Thyroid gland (tissue), 4 donors: ENCODE measurements around the gene CBLIF. TPM values are rescaled to one million over a fixed set of nuclear protein-coding genes. Genes with fewer than 3 reads are reported as not detected.

Experiments used
- DNase-seq, 2 donors: peaks; one replicate each; pipeline ENCODE4 v3.0.0-alpha.2; 2019
- H3K27ac ChIP-seq, 3 donors: fragments of 200-600 bp; sonication (generic); 1 replicate in 2 of 3; 2 replicates in 1 of 3; pipeline ENCODE4 v1.5.1; 2016 to 2019; ENCODE audit warnings: mild to moderate bottlenecking in 1 of 3, moderate library complexity in 1 of 3
- H3K27me3 ChIP-seq: fragments of 200-600 bp; sonication (generic); one replicate; pipeline ENCODE4 v1.5.1; 2019
- H3K36me3 ChIP-seq, 2 donors: fragments of 200-600 bp; sonication (generic); one replicate each; pipeline ENCODE4 v1.5.1; 2016 to 2019
- H3K4me1 ChIP-seq, 2 donors: fragments of 200-600 bp; sonication (generic); one replicate each; pipeline ENCODE4 v1.5.1; 2017 to 2019
- H3K4me3 ChIP-seq, 3 donors: fragments of 200-600 bp; sonication (generic); replicated peaks in 1 of 3; 1 replicate in 2 of 3; 2 replicates in 1 of 3; pipeline ENCODE4 v1.5.1; 2016; ENCODE audit warnings: mild to moderate bottlenecking in 1 of 3
- H3K9me3 ChIP-seq: fragments of 200-600 bp; sonication (generic); one replicate; pipeline ENCODE4 v1.5.1; 2017
- CTCF ChIP-seq, 6 experiments: fragments of 200-600 bp in 3 of 6; fragments of 450-650 bp in 3 of 6; sonication (generic) in 3 of 6; IDR thresholded peaks; one replicate each; pipeline ENCODE4 v1.5.1; 2016 to 2019; ENCODE audit warnings: antibody characterized with exemption in 6 of 6, mild to moderate bottlenecking in 2 of 6, inconsistent platforms in 1 of 6, moderate library complexity in 1 of 6
- POLR2A ChIP-seq, 2 donors: fragments of 450-650 bp; IDR thresholded peaks; one replicate each; pipeline ENCODE4 v1.6.1; 2017; ENCODE audit warnings: antibody characterized with exemption in 2 of 2, mild to moderate bottlenecking in 2 of 2, moderate library complexity in 1 of 2
- WGBS, 2 donors: methylation state at CpG; one replicate each; pipeline ENCODE4 v1.1.5; 2017; 5-methylcytosine and 5-hydroxymethylcytosine counted together
- intact Hi-C: fragments of 100-400 bp; cut with DNase I; formaldehyde crosslinking; loops from one replicate; pipeline ENCODE4 v1.15.1; 2023
- total RNA-seq, 4 donors: library from RNA; depleted of rRNA; stranded (reverse); fragments of >200 nt; gene quantifications; one replicate each; pipeline ENCODE4 v1.2.3, GENCODE V29; 2016

Gene CBLIF
- total RNA-seq, 4 donors from 2014 or later: not detected

- 83 to 88% methylated on average over 2 of the region's 2 CpGs for WGBS, 2 donors
- no peaks in the 10 kb centered on the region for H3K9me3 ChIP-seq
- no peaks in the 10 kb centered on the region for H3K4me1 ChIP-seq
- intact Hi-C loops: loop anchor here (5.0 kb wide), 1 partner anchor 49 kb away; no protein-coding TSS in a partner anchor
- no peak overlapping the region for H3K27ac ChIP-seq
- TF ChIP-seq CTCF (IDR thresholded peaks at IDR 0.05) (no peak), POLR2A (IDR thresholded peaks at IDR 0.05) (no peak)
- H3K27me3 ChIP-seq: no peaks in the 10 kb centered on the region
- no peak for DNase-seq
- H3K36me3 ChIP-seq: peaks cover 3 to 16% of the 10 kb centered on the region in 2 donors
- no peak overlapping the region for H3K4me3 ChIP-seq
These were observed 44.1 kb downstream of the CBLIF start for GRCh38 chr11:59801160-59801706.

GRCh38 chr11:59800390-59801025, 44.8 kb downstream of the CBLIF start:
- Histone ChIP-seq H3K4me3 (no peak overlapping the region), H3K27ac (no peak overlapping the region), H3K4me1 (no peaks in the 10 kb centered on the region), H3K27me3 (no peaks in the 10 kb centered on the region), H3K9me3 (no peaks in the 10 kb centered on the region), H3K36me3 (peaks cover 10 to 17% of the 10 kb centered on the region in 2 donors)
- no peak for DNase-seq
- TF ChIP-seq CTCF (IDR thresholded peaks at IDR 0.05) (no peak), POLR2A (IDR thresholded peaks at IDR 0.05) (no peak)
- 87 to 89% methylated on average over 7 of the region's 7 CpGs for WGBS, 2 donors
- intact Hi-C loops: loop anchor here (5.0 kb wide), 1 partner anchor 48 kb away; no protein-coding TSS in a partner anchor

GRCh38 chr11:59794417-59794816, 50.9 kb downstream of the CBLIF start:
- Histone ChIP-seq H3K27me3 (no peaks in the 10 kb centered on the region), H3K4me1 (no peaks in the 10 kb centered on the region), H3K27ac (no peak overlapping the region), H3K4me3 (no peak overlapping the region), H3K9me3 (no peaks in the 10 kb centered on the region), H3K36me3 (peaks cover 37 to 48% of the 10 kb centered on the region in 2 donors)
- 77 to 89% methylated on average over 3 of the region's 3 CpGs for WGBS, 2 donors
- no peak for DNase-seq
- intact Hi-C loops: no loop called here
- TF ChIP-seq CTCF (IDR thresholded peaks at IDR 0.05) (no peak), POLR2A (IDR thresholded peaks at IDR 0.05) (no peak)

GRCh38 chr11:59792507-59792906, 52.8 kb downstream of the CBLIF start:
- Histone ChIP-seq H3K9me3 (no peaks in the 10 kb centered on the region), H3K36me3 (peaks cover 44 to 52% of the 10 kb centered on the region in 2 donors), H3K4me1 (peaks cover 0 to under 1% of the 10 kb centered on the region in 2 donors), H3K27me3 (no peaks in the 10 kb centered on the region), H3K27ac (no peak overlapping the region), H3K4me3 (no peak overlapping the region)
- no peak for TF ChIP-seq POLR2A (IDR thresholded peaks at IDR 0.05)
- TF ChIP-seq CTCF (IDR thresholded peaks at IDR 0.05): no peak
- intact Hi-C loops: no loop called here
- WGBS, 2 donors: 90 to 91% methylated on average over 1 of the region's 1 CpG
- no peak for DNase-seq

GRCh38 chr11:59791639-59792038, 53.7 kb downstream of the CBLIF start:
- H3K27ac ChIP-seq: no peak overlapping the region
- H3K9me3 ChIP-seq: no peaks in the 10 kb centered on the region
- 88 to 90% methylated on average over 4 of the region's 4 CpGs for WGBS, 2 donors
- no peak for DNase-seq
- no peaks in the 10 kb centered on the region for H3K27me3 ChIP-seq
- H3K36me3 ChIP-seq: peaks cover 44 to 46% of the 10 kb centered on the region in 2 donors
- H3K4me1 ChIP-seq: peaks cover 0 to 9% of the 10 kb centered on the region in 2 donors
- intact Hi-C loops: no loop called here
- TF ChIP-seq CTCF (IDR thresholded peaks at IDR 0.05) (no peak), POLR2A (IDR thresholded peaks at IDR 0.05) (no peak)
- no peak overlapping the region for H3K4me3 ChIP-seq
